Cardiac fibroblast (primary cell): ENCODE results near the gene KRT36.

Experiments
- DNase-seq, 2 donors: peaks; one replicate each; pipeline versions ENCODE4 v3.0.0 to v3.0.0-alpha.2; 2010; ENCODE audit warnings: low read depth in 2 of 2
- H3K4me3 ChIP-seq, 2 donors: replicated peaks in 1 of 2; 1 replicate in 1 of 2; 2 replicates in 1 of 2; pipeline ENCODE4 v1.5.1; 2011; ENCODE audit warnings: low read depth in 2 of 2, low read length in 2 of 2, mild to moderate bottlenecking in 2 of 2, moderate library complexity in 1 of 2
- TF ChIP-seq, protein P1 (sequence below): IDR thresholded peaks from one replicate; pipeline ENCODE4 v1.5.1; 2011; ENCODE audit warnings: low read depth, mild to moderate bottlenecking, low read length, inconsistent platforms

Gene KRT36

DNA sequence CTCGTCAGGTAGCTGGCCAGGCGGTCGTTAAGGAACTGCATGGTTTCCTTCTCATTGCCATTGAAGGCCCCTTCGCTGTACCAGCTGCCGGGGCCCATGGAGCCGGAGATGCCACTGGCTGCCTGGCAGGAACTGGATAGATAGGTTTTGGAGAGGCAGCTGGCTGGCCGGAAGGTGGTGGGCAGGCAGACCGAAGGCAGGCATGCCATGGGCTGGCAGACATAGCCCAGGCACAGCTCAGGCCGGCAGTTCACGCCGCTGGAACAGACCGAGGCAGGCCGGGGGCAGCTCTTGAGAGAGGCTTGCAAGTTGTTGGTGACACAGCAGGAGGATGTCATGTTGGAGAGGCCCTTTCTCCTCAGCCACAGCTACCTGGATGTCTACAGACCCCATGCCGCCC lies 22.7 kb downstream of the KRT36 start, which contains the start of gene KRT32:
Gene KRT32, minus strand, starts transcription at position 399 of the 400 bp plus-strand sequence. Its CDS starts 61 bp downstream, at position 338.
- no peak within 1 kb of the TSS for H3K4me3 ChIP-seq
- no peak for DNase-seq
- TF ChIP-seq, protein P1, sequence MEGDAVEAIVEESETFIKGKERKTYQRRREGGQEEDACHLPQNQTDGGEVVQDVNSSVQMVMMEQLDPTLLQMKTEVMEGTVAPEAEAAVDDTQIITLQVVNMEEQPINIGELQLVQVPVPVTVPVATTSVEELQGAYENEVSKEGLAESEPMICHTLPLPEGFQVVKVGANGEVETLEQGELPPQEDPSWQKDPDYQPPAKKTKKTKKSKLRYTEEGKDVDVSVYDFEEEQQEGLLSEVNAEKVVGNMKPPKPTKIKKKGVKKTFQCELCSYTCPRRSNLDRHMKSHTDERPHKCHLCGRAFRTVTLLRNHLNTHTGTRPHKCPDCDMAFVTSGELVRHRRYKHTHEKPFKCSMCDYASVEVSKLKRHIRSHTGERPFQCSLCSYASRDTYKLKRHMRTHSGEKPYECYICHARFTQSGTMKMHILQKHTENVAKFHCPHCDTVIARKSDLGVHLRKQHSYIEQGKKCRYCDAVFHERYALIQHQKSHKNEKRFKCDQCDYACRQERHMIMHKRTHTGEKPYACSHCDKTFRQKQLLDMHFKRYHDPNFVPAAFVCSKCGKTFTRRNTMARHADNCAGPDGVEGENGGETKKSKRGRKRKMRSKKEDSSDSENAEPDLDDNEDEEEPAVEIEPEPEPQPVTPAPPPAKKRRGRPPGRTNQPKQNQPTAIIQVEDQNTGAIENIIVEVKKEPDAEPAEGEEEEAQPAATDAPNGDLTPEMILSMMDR, result no peak

DNA sequence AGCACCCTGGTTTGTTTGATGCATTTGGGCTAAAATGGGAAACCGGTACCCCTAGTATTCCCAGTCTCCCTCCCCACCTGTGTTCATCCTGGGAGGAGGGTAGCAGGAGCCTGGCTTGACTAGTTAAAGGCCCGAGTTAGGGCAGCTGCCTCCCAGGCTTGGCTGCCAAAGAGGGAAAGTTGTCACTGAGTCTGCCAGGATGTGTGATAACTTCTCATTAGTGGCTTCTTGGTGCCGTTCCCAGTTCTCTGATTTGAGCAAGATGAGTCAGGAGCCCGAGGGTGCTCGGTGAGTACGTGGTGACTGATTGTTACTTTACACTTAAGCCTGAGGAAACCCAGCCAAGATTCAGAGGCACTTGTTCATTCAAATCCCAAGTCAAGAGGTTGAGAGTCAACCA lies 25.0 kb downstream of the KRT36 start:
- H3K4me3 ChIP-seq, result no peak overlapping the region
- TF ChIP-seq, protein P1, result no peak
- DNase-seq, result peak; percentile 67 to 90

DNA sequence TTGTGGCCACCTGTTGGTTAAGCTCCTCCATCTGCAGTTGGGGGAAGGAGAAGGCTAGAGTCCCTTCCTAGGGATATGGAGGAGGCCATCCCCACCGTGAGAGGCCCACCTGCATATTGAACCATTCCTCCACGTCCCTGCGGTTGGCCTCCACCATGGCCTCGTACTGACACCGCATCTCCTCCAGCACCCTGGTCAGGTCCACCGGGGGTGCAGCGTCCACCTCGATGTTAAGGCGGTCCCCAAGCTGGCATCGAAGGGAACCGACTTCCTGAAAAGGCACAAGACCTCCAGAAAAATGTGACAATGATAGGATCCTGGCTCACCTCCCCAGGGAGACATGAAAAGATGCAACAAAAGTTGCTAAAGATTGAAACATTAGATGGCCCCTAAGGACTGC lies 25.5 kb downstream of the KRT36 start:
- H3K4me3 ChIP-seq, result no peak overlapping the region
- TF ChIP-seq, protein P1, result no peak
- no peak for DNase-seq

DNA sequence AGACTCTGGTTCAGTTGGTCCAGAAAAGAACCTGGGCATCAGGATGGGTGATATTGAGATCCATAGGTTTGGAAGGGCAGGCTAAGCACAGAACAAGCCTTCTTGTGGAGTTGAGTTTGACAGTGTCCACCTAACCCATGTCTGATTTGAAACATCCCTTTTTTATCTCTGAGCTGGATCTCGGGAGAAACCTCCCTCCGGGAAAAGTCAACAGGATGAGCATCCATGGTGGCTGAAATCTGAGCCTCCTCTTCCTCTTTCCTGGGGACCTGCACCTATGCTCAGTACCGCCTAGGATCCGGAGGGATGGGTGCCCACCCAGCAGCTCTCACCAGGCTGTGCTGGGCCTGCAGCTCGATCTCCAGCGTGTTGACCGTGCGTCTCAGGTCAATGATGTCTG lies 26.0 kb downstream of the KRT36 start:
- H3K4me3 ChIP-seq, result no peak overlapping the region
- no peak for DNase-seq
- TF ChIP-seq, protein P1, result no peak

DNA sequence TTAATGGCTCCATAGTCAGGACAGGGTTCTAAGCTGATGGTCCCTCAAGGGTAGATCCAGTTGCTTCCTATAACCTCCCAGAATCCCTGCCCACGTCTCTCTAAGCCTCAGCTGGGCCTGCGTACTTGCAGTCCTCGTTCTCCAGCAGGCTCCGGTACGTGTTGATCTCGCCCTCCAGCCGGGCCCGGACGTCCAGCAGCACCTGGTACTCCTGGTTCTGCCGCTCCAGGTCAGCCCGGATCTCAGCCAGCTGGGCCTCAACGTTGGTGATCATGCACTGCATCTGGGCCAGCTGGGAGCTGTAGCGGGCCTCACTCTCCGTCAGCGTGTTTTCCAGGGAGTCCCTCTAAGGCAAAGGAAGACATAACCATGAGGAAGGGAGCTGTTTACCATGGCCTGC lies 27.0 kb downstream of the KRT36 start:
- H3K4me3 ChIP-seq, result no peak overlapping the region
- TF ChIP-seq, protein P1, result no peak

DNA sequence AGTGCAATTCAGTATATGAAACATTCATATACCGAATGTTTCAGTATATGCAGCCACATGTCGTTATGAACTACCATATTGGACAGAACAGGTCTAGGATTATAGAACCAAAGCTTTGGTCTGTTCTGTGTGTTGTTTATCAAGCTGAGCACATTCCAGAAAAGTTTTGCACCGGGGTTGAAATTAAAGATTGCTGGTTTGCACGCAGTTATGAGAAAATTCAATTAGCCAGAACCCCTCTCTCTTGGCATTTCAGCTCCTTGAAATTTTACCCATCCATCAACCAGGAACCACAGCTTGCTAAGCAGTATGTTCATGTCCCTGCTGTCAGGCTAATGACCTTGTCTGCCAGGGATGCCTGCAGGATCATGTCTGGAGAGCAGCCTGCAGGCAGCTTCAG lies 32.0 kb downstream of the KRT36 start:
- no peak for DNase-seq
- TF ChIP-seq, protein P1, result no peak
- no peak overlapping the region for H3K4me3 ChIP-seq

More for the DNA sequence above, 27.0 kb downstream of the KRT36 start:
- no peak for DNase-seq

DNA sequence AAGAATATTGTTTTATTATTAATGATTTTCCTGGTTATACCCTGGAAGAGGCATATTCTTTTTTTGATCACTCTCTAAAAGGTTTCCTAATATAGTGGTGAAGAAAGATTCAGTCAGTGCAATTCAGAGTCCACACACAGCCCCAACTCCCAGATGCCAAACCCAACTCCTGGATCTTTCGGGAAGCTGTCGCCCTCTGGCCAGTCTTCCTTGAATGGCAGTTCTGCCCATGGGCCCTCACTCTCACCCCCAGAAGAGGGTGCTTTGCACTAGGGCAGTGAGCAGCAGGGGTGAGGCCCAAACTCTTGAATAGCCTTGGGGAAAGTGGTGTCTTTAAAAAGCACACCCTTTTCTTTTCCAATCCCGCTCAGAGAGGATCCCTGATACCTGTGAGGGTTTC lies 33.5 kb downstream of the KRT36 start:
- DNase-seq, result no peak
- no peak overlapping the region for H3K4me3 ChIP-seq
- TF ChIP-seq, protein P1, result peak; percentile 15
